HG03139 (cell line): ENCODE measurements around the gene FAM120A.

ENCODE experiments used
- ATAC-seq: cut with Tn5 transposase; IDR thresholded peaks from one replicate; pipeline ENCODE4 v1.9.1; 2021; ENCODE audit not compliant: unreplicated experiment

The FAM120A gene

GRCh38 chr9:93447655-93448054, 3.8 kb upstream of the FAM120A start:
- no peak for ATAC-seq

- peak; percentile 20 for ATAC-seq
Measured at GRCh38 chr9:93451849-93452709, 594 bp downstream of the FAM120A start.

- no peak for ATAC-seq
Measured at GRCh38 chr9:93452710-93453046, 1.2 kb downstream of the FAM120A start.

- peak; percentile 53 for ATAC-seq
Measured at GRCh38 chr9:93453047-93453914, 1.8 kb downstream of the FAM120A start, which contains the start of gene FAM120AOS. FAM120AOS (minus strand) TSS chr9:93453581; CDS start chr9:93452709, 872 bp downstream.

GRCh38 chr9:93456022-93456421, 4.5 kb downstream of the FAM120A start:
- no peak for ATAC-seq

GRCh38 chr9:93456504-93456903, 5.0 kb downstream of the FAM120A start:
- ATAC-seq = no peak

- ATAC-seq = no peak
Measured at GRCh38 chr9:93457006-93457405, 5.5 kb downstream of the FAM120A start.

GRCh38 chr9:93458712-93459111, 7.2 kb downstream of the FAM120A start:
- no peak for ATAC-seq

- no peak for ATAC-seq
Measured at GRCh38 chr9:93459432-93459847, 8.0 kb downstream of the FAM120A start.

GRCh38 chr9:93460689-93461413, 9.4 kb downstream of the FAM120A start:
- no peak for ATAC-seq

GRCh38 chr9:93461414-93461743, 9.9 kb downstream of the FAM120A start:
- ATAC-seq = no peak

- no peak for ATAC-seq
Measured at GRCh38 chr9:93461821-93462220, 10.3 kb downstream of the FAM120A start.

GRCh38 chr9:93463638-93464248, 12.3 kb downstream of the FAM120A start:
- no peak for ATAC-seq

GRCh38 chr9:93464395-93464794, 12.9 kb downstream of the FAM120A start:
- ATAC-seq = no peak

GRCh38 chr9:93464876-93465275, 13.4 kb downstream of the FAM120A start:
- ATAC-seq = no peak

GRCh38 chr9:93465855-93466254, 14.4 kb downstream of the FAM120A start:
- ATAC-seq = no peak

GRCh38 chr9:93466416-93467061, 15.1 kb downstream of the FAM120A start:
- ATAC-seq = no peak

GRCh38 chr9:93467062-93467416, 15.6 kb downstream of the FAM120A start:
- ATAC-seq = no peak

- no peak for ATAC-seq
Measured at GRCh38 chr9:93467462-93467861, 16.0 kb downstream of the FAM120A start.

GRCh38 chr9:93468763-93469456, 17.4 kb downstream of the FAM120A start:
- no peak for ATAC-seq
